KOPT-K1 (cell line): ENCODE data around the gene MUC15.

ENCODE experiments used
- H3K27ac ChIP-seq: fragments of 200-600 bp; sonication (generic); 2 replicates; pipeline ENCODE4 v1.5.1; 2016; ENCODE audit warnings: antibody characterized with exemption, mild to moderate bottlenecking, low read depth, low read length; ENCODE audit not compliant: poor library complexity, severe bottlenecking
- H3K36me3 ChIP-seq: fragments of 200-600 bp; sonication (generic); 2 replicates; pipeline ENCODE4 v1.5.1; 2017; ENCODE audit warnings: antibody characterized with exemption, mild to moderate bottlenecking, low read length, moderate library complexity; ENCODE audit not compliant: insufficient read depth
- H3K9me3 ChIP-seq: fragments of 200-600 bp; sonication (generic); 2 replicates; pipeline ENCODE4 v1.5.1; 2017; ENCODE audit warnings: antibody characterized with exemption, low read length, mild to moderate bottlenecking; ENCODE audit not compliant: insufficient read depth, poor library complexity, severe bottlenecking

Gene MUC15

GRCh38 chr11:26550022-26550421 lies 22.0 kb downstream of the MUC15 start:
- no peaks in the 10 kb centered on the region for H3K36me3 ChIP-seq
- H3K9me3 ChIP-seq: no peaks in the 10 kb centered on the region
- no peak overlapping the region for H3K27ac ChIP-seq

- H3K9me3 ChIP-seq: no peaks in the 10 kb centered on the region
- no peaks in the 10 kb centered on the region for H3K36me3 ChIP-seq
- no peak overlapping the region for H3K27ac ChIP-seq
Observed at GRCh38 chr11:26549176-26549575, 22.9 kb downstream of the MUC15 start.

- H3K27ac ChIP-seq: no peak overlapping the region
- H3K36me3 ChIP-seq: no peaks in the 10 kb centered on the region
- no peaks in the 10 kb centered on the region for H3K9me3 ChIP-seq
Observed at GRCh38 chr11:26541870-26542269, 30.2 kb downstream of the MUC15 start.

GRCh38 chr11:26539517-26539916 lies 32.5 kb downstream of the MUC15 start:
- H3K27ac ChIP-seq: no peak overlapping the region
- H3K36me3 ChIP-seq: no peaks in the 10 kb centered on the region
- no peaks in the 10 kb centered on the region for H3K9me3 ChIP-seq

GRCh38 chr11:26537341-26537740 lies 34.7 kb downstream of the MUC15 start:
- no peaks in the 10 kb centered on the region for H3K36me3 ChIP-seq
- H3K9me3 ChIP-seq: no peaks in the 10 kb centered on the region
- no peak overlapping the region for H3K27ac ChIP-seq

- no peak overlapping the region for H3K27ac ChIP-seq
Observed at GRCh38 chr11:26527685-26528084, 44.4 kb downstream of the MUC15 start.

GRCh38 chr11:26522912-26523610 lies 49.0 kb downstream of the MUC15 start:
- Histone ChIP-seq H3K36me3 (no peaks in the 10 kb centered on the region), H3K27ac (no peak overlapping the region), H3K9me3 (no peaks in the 10 kb centered on the region)

More at GRCh38 chr11:26527685-26528084, 44.4 kb downstream of the MUC15 start:
- no peaks in the 10 kb centered on the region for H3K36me3 ChIP-seq
- no peaks in the 10 kb centered on the region for H3K9me3 ChIP-seq

GRCh38 chr11:26519469-26519868 lies 52.6 kb downstream of the MUC15 start:
- no peak overlapping the region for H3K27ac ChIP-seq
- H3K9me3 ChIP-seq: no peaks in the 10 kb centered on the region
- no peaks in the 10 kb centered on the region for H3K36me3 ChIP-seq

GRCh38 chr11:26512196-26512595 lies 59.9 kb downstream of the MUC15 start:
- Histone ChIP-seq H3K27ac (no peak overlapping the region), H3K36me3 (no peaks in the 10 kb centered on the region), H3K9me3 (no peaks in the 10 kb centered on the region)

- H3K36me3 ChIP-seq: no peaks in the 10 kb centered on the region
- H3K9me3 ChIP-seq: no peaks in the 10 kb centered on the region
- no peak overlapping the region for H3K27ac ChIP-seq
Observed at GRCh38 chr11:26510756-26511155, 61.3 kb downstream of the MUC15 start.

GRCh38 chr11:26510164-26510563 lies 61.9 kb downstream of the MUC15 start:
- H3K27ac ChIP-seq: no peak overlapping the region
- no peaks in the 10 kb centered on the region for H3K36me3 ChIP-seq

More at GRCh38 chr11:26510164-26510563, 61.9 kb downstream of the MUC15 start:
- no peaks in the 10 kb centered on the region for H3K9me3 ChIP-seq
